Iris pigment epithelial cell (primary cell): ENCODE measurements around the gene IP6K1.
"Not testable (repeated sequence)": the region's sequence is repeated elsewhere in the genome, so short reads cannot be mapped to it uniquely, and the experiment has no call there.

Experiments used
- DNase-seq: peaks from one replicate; pipeline ENCODE4 v3.0.0-alpha.2; 2011; ENCODE audit warnings: low read depth

Gene IP6K1

GRCh38 chr3:49786357-49787181 lies at the start of gene IP6K1:
Gene IP6K1 (minus strand): TSS chr3:49786542. CDS start chr3:49748040, 38,502 bp downstream.
- peak; percentile 100 for DNase-seq

DNA sequence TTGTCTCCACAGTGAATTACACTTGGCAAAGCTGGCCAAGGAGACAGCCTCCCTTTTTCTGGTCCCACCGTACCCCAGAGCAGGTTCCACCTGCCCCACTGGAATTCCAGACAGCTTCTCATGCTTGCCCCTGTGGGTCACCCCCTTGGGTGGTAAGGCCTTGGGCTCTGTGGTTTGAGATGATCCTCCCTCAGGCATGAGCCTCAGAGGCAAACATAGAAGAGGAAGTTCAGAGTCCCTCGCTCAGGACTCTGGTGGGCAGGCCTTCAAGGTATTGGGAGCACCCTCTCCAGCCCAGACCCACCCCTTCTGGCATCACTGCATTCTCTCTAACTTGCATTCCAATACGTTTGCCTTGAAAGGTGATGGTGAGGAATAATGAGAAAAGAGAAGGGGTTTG lies 45.0 kb upstream of the IP6K1 start:
- no peak for DNase-seq

DNA sequence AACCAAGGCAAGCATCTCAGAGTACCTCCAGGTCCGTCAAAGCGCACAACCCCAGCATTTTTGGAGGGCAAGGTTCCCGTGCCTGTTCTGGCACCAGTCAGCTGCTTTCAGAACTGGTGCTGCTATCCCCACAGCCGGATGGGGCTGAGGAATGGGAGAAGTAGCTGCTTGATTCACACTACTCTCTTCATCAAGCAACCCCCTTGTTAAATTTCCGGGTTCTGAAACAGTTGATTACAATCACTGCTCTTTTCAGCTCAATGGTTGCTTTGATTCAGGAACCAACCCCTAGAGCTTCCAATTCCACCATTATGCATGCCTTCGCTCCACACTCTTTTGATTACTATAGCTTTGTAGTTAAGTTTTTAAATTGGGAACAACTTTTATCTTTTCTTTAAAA lies 39.7 kb upstream of the IP6K1 start:
- no peak for DNase-seq

GRCh38 chr3:49823131-49823530 lies 36.8 kb upstream of the IP6K1 start:
- DNase-seq = not testable (repeated sequence)

GRCh38 chr3:49813497-49814174 lies 27.3 kb upstream of the IP6K1 start, which contains the start of gene UBA7:
Gene UBA7 (minus strand): TSS chr3:49813953. CDS start chr3:49813787, 166 bp downstream.
- DNase-seq = peak; percentile 75

GRCh38 chr3:49812916-49813496 lies 26.7 kb upstream of the IP6K1 start:
- DNase-seq = no peak

DNA sequence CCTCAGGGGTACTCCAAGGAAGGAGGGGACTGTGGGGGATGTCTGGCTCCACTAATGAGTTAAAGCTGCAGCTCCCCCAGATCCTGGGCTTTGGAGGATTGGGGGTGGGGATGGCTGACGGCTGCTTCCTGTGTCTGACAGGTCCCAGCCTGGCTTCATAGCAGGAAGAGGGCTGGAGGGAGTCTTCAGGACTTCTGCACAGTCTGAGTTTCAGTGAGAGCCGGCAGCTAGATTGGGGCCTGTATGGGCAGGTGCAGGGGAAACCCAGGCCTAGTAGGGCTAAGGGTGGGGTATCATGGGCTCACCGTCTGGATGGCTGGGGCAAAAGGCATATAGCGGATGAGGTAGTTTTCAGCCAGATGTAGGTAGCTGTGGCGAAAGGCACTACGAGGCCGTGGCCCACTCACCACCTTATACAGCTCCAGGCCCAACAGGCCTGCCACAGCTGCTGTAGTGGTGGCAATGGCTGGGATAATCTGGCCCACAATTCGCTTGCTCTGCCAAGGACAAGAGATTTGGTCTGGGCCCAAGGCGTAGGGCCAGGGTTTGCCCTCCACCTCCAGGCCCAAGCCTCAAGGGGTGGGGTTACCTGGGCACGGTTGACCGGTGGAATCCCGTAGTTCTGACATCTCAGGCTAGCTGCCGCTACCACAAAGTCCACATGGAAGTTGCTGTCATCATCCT lies 21.2 kb upstream of the IP6K1 start:
- no peak for DNase-seq

GRCh38 chr3:49806850-49807249 lies 20.5 kb upstream of the IP6K1 start:
- no peak for DNase-seq

- no peak for DNase-seq
These were observed 19.8 kb upstream of the IP6K1 start for GRCh38 chr3:49805897-49806701.

GRCh38 chr3:49805367-49805782 lies 19.0 kb upstream of the IP6K1 start:
- DNase-seq = no peak

- no peak for DNase-seq
These were observed 18.0 kb upstream of the IP6K1 start for GRCh38 chr3:49804141-49805041.

GRCh38 chr3:49803465-49804140 lies 17.3 kb upstream of the IP6K1 start:
- DNase-seq = peak; percentile 27

DNA sequence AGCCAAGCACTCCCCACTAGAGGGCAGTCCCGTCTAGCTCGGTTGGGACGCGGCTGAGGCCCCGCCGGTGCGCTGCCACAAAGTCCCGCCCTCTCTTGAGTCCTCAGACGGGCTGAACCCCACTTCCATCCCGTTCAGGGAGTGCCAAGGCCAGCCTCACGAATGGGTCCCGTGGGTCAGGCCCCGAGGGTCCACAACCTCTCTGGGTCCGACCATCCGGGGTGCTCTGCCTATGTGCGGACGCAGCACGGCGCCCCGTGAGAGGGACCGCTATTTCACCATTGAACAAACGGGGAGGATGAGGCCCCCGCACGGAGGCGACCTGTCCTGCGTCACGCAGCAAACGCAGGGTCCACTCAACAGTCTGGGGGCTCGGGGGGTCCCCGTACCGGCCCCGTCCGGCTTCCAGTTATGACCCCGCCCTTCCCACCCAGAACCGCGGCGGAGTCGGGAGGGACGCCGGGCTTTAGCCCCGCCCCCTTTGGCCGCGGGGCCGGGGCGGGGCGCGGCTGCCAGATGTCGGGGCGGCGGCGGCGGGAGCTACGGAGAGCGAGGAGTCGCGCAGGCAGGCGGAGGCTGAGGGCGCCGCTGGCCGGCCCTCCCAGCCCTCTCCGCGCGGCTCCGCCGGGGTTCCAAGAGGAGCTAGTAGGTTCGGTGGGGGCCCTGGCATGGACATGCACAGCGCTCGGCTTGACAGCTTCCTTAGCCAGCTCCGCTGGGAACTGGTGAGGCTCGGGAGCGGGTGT lies 16.6 kb upstream of the IP6K1 start, which contains the start of gene INKA1:
Gene INKA1, plus strand, starts transcription at position 543 of the 746 bp plus-strand sequence. Its CDS starts 132 bp downstream, at position 675.
- peak; percentile 77 for DNase-seq

- no peak for DNase-seq
These were observed 14.8 kb upstream of the IP6K1 start for GRCh38 chr3:49801160-49801559.

DNA sequence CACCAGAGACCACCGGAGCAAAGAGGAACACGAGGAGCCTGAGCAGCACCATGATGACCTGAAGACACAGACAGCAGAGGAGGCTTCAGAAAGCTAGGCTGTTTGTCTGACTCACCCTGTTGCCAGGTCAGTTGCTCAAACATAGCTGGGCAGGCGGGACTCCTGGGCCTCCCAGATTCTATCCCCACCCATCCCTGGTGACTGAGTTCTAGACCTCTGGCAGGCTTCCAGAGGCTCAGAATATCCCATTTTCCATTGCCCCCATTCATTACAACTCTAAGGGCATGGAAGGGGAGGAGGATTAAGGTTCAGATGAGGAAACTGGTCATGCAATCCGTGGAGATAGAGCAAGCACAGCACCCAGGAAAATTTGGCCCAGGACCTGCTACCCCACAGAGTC lies 13.4 kb upstream of the IP6K1 start, which contains the start of gene CDHR4:
Gene CDHR4, minus strand, starts transcription at position 113 of the 400 bp plus-strand sequence. Its CDS starts 61 bp downstream, at position 52.
- peak; percentile 82 for DNase-seq

- DNase-seq = no peak
These were observed 12.8 kb upstream of the IP6K1 start for GRCh38 chr3:49799105-49799504.

DNA sequence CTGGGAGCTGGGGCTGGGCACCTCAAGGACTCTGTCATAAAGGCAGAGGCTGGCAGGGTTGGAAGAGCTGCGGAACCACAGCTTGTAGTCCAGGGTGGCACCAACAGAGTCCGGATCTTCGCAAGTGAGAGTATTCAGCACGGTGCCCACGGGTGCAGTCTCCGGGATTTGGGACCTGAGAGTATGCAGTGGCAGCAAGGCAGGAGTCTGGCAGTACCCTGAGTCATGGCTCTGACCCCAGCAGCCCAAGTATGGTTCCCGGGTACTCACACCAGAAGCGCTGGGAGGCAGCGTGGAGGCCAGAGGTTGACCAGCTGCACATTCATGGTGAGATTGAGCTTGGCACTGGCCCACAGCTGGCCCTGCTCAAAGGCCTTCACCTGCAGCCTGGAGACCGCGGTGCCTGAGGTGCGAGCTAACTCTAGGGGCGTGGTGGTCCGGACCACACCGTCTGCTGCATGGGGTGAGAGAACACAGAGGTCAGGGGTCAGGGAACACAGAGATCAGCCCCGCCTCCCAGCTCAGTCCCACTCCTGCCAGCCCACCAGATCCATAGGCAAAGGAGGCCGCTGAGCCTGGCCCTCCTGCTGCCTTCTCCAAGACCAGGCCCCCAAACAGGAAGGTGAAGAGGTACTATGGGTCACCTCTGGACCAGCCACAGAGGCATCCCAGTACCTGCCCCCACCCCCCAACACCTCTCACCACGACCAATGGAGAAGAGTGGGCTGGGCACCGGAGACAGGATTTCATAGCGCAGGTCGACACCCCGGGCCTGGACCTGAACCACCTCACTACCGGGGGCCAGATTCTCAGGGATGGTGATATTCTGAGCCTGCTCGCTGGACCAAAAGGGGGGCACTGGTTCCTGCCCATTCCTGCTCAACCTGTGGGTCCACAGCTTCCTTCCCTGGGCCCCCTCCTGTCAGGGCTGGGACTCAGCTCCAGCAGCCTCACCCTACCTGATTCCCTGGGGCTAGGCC lies 8.9 kb upstream of the IP6K1 start:
- DNase-seq = no peak

GRCh38 chr3:49794431-49794830 lies 8.1 kb upstream of the IP6K1 start:
- DNase-seq = no peak
